ENCODE results near the gene FZD10.

FZD10 gene

GRCh38 chr12:130162267-130162666 lies at the start of gene FZD10:
FZD10 (plus strand) TSS chr12:130162464; CDS start chr12:130162943, 479 bp downstream.
- DNase-seq (ENCODE audit: low spot score), result no peak

- DNase-seq (ENCODE audit: low spot score), result no peak
Observed at GRCh38 chr12:130114952-130115351, 47.3 kb upstream of the FZD10 start.

- DNase-seq (ENCODE audit: low spot score), result no peak
Observed at GRCh38 chr12:130115646-130116045, 46.6 kb upstream of the FZD10 start.

- DNase-seq (ENCODE audit: low spot score), result no peak
Observed at GRCh38 chr12:130116791-130117190, 45.5 kb upstream of the FZD10 start.

- DNase-seq (ENCODE audit: low spot score), result no peak
Observed at GRCh38 chr12:130117233-130117632, 45.0 kb upstream of the FZD10 start.

GRCh38 chr12:130117701-130118100 lies 44.6 kb upstream of the FZD10 start:
- DNase-seq (ENCODE audit: low spot score), result no peak

GRCh38 chr12:130118181-130118580 lies 44.1 kb upstream of the FZD10 start:
- no peak for DNase-seq (ENCODE audit: low spot score)

- no peak for DNase-seq (ENCODE audit: low spot score)
Observed at GRCh38 chr12:130119241-130119861, 42.9 kb upstream of the FZD10 start.

- DNase-seq (ENCODE audit: low spot score), result no peak
Observed at GRCh38 chr12:130120012-130120805, 42.1 kb upstream of the FZD10 start.

- DNase-seq (ENCODE audit: low spot score), result no peak
Observed at GRCh38 chr12:130121226-130122000, 40.9 kb upstream of the FZD10 start.

- DNase-seq (ENCODE audit: low spot score), result no peak
Observed at GRCh38 chr12:130122356-130122755, 39.9 kb upstream of the FZD10 start.

GRCh38 chr12:130124106-130124505 lies 38.2 kb upstream of the FZD10 start:
- no peak for DNase-seq (ENCODE audit: low spot score)

- no peak for DNase-seq (ENCODE audit: low spot score)
Observed at GRCh38 chr12:130124605-130125244, 37.5 kb upstream of the FZD10 start.

GRCh38 chr12:130126023-130126432 lies 36.2 kb upstream of the FZD10 start:
- DNase-seq (ENCODE audit: low spot score), result no peak

- no peak for DNase-seq (ENCODE audit: low spot score)
Observed at GRCh38 chr12:130127532-130127911, 34.7 kb upstream of the FZD10 start.

- no peak for DNase-seq (ENCODE audit: low spot score)
Observed at GRCh38 chr12:130127912-130128789, 34.1 kb upstream of the FZD10 start.

- no peak for DNase-seq (ENCODE audit: low spot score)
Observed at GRCh38 chr12:130128790-130129735, 33.2 kb upstream of the FZD10 start.

GRCh38 chr12:130130346-130130745 lies 31.9 kb upstream of the FZD10 start:
- DNase-seq (ENCODE audit: low spot score), result no peak

- DNase-seq (ENCODE audit: low spot score), result no peak
Observed at GRCh38 chr12:130131025-130131424, 31.2 kb upstream of the FZD10 start.

- no peak for DNase-seq (ENCODE audit: low spot score)
Observed at GRCh38 chr12:130131801-130132200, 30.5 kb upstream of the FZD10 start.

Data from HuH-7 (cell line).